8988T (cell line): ENCODE measurements around the gene ZFYVE28.

ENCODE experiments used
- DNase-seq: peaks from one replicate; pipeline ENCODE4 v3.0.0; 2011

The ZFYVE28 gene

DNA sequence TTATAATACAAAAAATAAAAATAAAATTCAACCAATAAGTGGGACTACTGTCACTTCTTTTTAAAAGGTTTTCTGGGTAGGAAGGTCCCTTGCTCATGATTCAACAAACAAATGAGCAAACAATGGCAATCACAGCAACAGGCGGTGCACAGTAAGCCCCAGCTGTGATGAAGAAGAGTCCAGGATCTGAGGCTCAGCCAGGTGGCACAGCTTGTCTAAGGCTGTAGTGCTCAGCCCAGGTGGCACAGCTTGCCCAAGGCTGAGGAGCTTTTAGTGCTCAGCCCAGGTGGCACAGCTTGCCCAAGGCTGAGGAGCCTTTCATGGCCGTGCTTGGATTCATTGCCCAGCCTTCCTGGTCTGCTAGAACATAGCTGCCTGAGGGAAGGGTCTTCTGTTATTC lies 75.0 kb downstream of the ZFYVE28 start:
- DNase-seq: no peak

DNA sequence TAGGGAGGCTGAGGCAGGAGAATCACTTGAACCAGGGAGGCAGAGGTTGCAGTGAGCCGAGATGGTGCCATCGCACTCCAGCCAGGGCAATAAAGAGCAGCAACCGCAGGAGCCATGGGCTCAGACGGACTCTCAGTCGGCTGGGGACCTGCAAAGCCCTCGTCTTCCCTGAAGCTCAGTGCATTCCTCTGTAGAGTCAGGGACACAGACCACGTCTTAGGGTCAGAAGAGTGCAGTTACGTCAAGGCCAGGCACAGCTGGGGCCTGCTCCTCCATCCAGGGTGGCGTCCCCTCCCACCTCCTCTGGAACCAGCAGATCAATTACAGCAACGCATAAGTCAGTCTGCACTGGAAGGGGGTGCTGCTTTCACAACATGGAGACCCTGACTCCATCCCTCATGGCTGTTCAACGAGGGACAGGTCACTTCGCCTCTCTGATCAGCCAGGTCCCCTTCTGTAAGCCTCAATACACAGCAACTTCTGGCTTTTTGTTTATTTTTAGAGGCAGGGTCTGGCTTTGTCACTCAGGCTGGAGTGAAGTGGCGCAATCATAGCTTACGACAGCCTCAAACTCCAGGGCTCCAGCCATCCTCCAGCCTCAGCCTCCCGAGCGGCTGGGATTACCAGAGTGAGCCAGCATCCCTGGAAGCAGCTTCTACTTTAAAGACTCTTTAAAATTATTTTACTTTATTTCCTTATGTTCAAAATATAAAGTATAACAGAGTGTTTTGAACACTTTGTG lies 76.4 kb downstream of the ZFYVE28 start:
- DNase-seq: no peak

GRCh38 chr4:2341261-2341841 lies 77.1 kb downstream of the ZFYVE28 start:
- DNase-seq: no peak

- DNase-seq: no peak
These were observed 78.0 kb downstream of the ZFYVE28 start for GRCh38 chr4:2340272-2341061.

- no peak for DNase-seq
These were observed 78.8 kb downstream of the ZFYVE28 start for GRCh38 chr4:2339458-2340271.

DNA sequence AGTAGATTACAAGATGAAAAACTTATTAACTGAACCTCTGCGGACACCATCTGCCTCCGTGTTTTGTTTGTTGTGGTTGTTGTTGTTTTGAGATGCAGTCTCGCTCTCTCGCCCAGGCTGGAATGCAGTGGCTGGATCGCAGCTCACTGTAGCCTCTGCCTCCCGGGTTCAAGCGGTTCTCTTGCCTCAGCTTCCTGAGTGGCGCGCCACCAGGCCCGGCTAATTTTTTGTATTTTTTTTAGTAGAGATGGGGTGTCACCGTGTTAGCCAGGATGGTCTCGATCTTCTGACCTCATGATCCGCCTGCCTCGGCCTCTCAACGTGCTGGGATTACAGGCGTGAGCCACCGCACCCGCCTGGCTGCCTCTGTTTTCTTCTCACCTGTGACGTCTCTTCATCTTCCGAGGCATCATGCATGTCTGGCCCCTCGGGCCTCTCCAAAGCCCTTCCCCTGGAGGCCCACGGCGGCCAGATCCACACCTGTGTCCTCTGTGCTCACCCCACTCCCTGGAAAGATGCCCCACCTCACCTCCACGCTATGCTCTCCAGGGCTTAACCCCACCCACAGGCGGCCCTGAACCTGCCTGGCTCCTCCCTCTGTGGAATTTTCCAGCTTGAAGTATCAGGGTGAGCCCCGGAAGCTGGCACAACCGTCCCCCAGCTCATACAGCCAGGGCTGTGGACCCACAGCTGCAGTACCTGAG lies 79.5 kb downstream of the ZFYVE28 start:
- DNase-seq: no peak

GRCh38 chr4:2337896-2338295 lies 80.5 kb downstream of the ZFYVE28 start:
- DNase-seq: no peak

DNA sequence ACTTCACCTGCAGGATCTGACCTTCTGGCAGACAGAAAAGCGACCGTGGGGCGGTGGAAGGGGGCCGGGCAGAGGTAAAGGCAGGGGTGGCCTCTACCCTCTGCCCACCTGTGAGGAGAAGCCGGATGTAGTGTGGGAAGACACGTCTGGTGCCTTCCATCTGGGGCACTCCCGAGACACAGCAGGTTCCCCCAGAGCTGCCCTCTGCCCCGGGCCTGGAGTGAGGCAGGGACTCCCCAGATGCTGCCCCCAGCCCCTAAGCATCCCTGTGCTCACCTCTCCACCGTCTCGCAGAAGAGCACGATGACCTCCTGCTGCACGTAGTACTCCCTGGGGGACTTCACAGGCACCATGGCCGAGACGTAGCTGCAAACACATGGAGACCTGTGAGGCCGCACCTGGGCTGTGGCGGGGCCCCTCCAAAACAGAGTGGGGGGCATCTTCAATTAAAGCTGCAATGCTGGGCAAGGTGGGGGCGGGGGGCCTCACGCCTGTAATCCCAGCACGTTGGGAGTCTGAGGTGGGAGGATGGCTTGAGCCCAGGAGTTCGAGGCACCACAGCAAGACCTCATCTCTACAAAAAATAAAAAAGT lies 81.2 kb downstream of the ZFYVE28 start:
- DNase-seq: no peak

DNA sequence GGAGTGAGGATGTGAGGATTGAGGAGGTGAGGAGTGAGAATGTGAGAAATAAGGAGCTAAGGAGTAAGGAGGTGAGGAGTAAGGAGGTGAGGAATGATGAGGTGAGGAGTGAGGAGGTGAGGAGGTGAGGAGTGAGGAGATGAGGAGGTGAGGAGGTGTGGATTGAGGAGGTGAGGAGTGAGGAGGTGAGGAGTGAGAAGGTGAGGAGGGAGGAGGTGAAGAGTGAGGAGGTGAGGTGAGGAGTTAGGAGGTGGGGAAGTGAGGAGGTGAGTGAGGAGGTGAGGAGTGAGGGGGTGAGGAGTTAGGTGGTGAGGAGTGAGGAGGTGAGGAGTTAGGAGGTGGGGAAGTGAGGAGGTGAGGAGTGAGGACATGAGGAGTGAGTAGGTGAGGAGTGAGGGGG lies 81.8 kb downstream of the ZFYVE28 start:
- DNase-seq: no peak

GRCh38 chr4:2335729-2336101 lies 82.7 kb downstream of the ZFYVE28 start:
- DNase-seq: no peak

DNA sequence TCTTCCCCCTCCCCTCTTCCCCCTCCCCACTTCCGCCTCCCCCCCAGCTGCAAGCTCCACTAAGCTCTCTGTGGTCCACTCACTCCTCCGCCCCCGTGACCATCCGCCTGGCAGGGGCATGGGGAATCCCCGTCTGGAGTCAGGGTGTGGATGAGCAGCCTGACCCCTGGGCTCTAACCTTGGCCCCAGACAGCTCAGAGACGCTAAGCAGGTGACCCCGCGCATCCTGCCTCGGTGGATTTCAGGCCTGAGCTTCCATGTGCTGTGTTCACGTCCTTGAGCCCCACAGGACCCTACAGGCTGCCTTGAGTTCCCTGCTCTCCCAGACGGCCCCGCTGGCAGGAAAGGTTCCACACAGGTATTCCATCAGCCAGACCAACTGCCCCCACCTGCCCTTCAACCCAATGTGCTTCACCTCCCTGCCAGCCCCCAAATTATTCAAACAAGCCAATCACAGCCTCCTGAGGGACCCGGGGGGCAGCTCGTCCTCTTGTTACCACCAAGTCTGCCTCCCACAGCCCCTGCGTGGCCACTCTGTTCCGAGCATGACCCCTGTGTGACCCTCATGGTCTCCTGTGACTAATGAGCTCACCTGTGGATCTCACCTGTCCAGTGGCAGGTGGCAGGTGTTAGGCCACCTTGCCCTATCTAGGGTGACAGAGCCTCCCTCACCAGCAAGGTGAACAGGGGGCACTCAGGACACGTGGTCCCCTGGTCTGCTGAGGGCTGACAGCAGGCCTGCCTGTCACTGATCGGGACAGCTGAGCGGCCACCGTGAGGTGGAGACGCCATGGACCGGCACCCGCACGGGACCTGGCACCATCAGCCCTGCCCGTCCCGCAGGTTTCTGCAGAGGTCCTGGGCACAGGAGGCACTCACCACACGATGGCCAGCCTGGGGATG lies 83.4 kb downstream of the ZFYVE28 start:
- no peak for DNase-seq

- DNase-seq: no peak
These were observed 84.4 kb downstream of the ZFYVE28 start for GRCh38 chr4:2333916-2334644.

GRCh38 chr4:2333356-2333841 lies 85.0 kb downstream of the ZFYVE28 start:
- DNase-seq: no peak

- no peak for DNase-seq
These were observed 85.5 kb downstream of the ZFYVE28 start for GRCh38 chr4:2332976-2333319.

GRCh38 chr4:2332201-2332975 lies 86.1 kb downstream of the ZFYVE28 start:
- DNase-seq: no peak

DNA sequence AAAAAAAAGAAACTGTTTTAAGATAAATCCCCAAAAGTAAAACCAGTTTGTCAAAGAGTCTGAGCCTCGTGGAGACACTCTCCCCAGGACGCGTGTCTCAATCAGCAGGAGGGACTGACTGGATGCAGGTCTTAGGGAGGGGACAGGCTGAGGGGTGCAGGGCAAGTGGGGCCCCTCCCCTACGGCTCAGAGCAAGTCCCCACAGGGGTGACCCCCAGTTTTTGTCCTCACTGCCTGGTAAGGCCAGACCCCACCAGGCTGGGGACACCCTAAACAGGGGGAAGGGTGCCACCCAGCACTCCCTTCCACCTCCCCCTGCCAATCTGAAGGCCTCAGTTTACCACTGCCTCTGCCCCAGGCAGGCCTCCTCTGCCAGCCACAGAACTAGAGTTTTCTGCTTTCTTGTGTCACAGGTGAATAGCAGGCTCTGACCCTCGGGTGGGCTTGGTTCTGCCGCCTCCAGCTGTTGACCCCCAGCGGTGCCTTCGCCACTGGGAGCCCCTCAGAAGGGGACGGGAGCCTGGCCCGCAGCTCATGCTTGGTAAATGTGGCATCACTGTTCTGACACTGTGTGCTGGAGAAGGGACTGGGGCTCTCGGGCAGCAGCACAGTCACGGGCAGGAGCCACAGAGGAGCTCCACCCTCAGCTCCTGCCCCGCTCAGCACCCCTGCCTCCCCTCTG lies 86.8 kb downstream of the ZFYVE28 start:
- no peak for DNase-seq

DNA sequence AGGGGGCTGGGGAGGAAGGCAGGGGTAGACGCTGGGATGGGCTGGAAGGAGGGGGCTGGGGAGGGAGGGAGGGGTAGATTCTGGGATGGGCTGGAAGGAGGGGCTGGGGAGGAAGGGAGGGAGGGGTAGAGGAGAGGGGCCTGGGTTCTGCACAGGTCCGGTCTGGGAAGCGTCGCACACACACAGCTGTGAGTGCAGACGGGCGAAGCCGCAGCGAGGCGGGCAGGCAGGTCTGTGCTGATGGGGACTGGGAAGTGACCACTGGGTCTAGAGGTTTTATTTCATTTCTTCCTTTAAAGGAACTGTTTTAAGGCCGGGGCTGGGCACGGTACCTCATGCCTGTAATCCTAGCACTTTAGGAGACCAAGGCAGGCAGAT lies 87.4 kb downstream of the ZFYVE28 start:
- no peak for DNase-seq

GRCh38 chr4:2330091-2331042 lies 88.1 kb downstream of the ZFYVE28 start:
- no peak for DNase-seq
